IPS-18c (cell line): ENCODE results near the gene IWS1.
A peak's percentile ranks its signal among the peaks of the same experiment; 100 is the strongest.
"Not testable (repeated sequence)": the region's sequence is repeated elsewhere in the genome, so short reads cannot be mapped to it uniquely, and the experiment has no call there.

Experiments
- H3K4me3 ChIP-seq: 2 replicates; pipeline ENCODE4 v1.7.0; 2013; ENCODE audit warnings: low read depth, mild to moderate bottlenecking, low read length, moderate library complexity; ENCODE audit not compliant: insufficient read depth
- H3K9me3 ChIP-seq: one replicate; pipeline ENCODE4 v1.6.1; 2013; ENCODE audit warnings: mild to moderate bottlenecking, low read length, moderate library complexity; ENCODE audit not compliant: control insufficient read depth, insufficient read depth

The IWS1 gene

GRCh38 chr2:127536707-127537541, 10.6 kb upstream of the IWS1 start:
- Histone ChIP-seq H3K9me3 (no peaks in the 10 kb centered on the region), H3K4me3 (no peak overlapping the region)

- no peaks in the 10 kb centered on the region for H3K9me3 ChIP-seq
- H3K4me3 ChIP-seq, result no peak overlapping the region
Measured at GRCh38 chr2:127535918-127536317, 9.6 kb upstream of the IWS1 start.

DNA sequence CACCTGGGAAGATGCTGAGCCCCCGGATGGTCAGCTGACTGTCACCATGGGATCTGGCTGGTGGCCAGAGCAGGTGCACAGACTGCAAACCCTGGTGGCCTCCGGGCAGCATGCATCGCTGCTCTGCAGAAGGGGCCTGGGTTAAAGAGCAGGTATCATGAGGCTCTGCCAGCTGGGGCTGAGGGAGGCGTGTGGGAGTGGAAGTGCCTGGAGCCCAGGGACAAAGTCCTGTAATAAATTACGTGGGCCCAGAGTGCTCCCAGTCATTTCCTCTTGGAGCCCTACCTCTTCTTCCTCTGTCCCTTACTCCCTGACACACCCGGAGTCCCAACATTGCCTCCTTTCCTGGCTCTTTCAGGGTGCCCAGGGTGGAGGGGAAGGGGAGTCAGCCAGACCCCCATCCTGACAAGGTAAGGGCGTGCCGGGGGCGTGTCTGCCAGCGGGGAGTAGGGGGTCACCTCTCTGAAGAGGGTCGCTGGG, 9.2 kb upstream of the IWS1 start, which contains the start of gene MYO7B:
Gene MYO7B (plus strand): TSS at position 262 of the 480 bp plus-strand sequence. CDS start 24,040 bp downstream, outside the sequence.
- H3K9me3 ChIP-seq, result no peaks in the 10 kb centered on the region

DNA sequence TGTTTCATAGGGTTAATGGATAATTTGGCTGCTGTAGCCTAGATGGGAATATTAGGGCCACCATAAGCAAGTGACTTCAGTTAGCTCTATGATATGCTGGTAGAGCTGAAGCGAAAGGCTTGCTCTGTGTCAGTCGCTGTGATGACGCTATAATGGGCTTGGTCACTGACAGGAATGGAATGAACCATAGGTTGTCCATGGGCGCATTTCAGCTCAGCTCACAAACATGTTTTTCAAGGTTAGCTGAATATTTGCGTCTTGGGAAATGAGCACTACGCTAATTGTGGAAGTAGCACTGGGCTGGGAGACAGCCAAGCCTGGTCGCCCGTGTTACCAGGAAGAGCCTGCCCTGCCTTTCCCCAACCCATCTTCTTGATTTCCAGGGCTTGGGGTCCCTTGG, 6.0 kb upstream of the IWS1 start:
- Histone ChIP-seq H3K9me3 (no peaks in the 10 kb centered on the region), H3K4me3 (no peak overlapping the region)

More for the DNA sequence above, 9.2 kb upstream of the IWS1 start, which contains the start of gene MYO7B:
- no peak within 1 kb of the TSS for H3K4me3 ChIP-seq

DNA sequence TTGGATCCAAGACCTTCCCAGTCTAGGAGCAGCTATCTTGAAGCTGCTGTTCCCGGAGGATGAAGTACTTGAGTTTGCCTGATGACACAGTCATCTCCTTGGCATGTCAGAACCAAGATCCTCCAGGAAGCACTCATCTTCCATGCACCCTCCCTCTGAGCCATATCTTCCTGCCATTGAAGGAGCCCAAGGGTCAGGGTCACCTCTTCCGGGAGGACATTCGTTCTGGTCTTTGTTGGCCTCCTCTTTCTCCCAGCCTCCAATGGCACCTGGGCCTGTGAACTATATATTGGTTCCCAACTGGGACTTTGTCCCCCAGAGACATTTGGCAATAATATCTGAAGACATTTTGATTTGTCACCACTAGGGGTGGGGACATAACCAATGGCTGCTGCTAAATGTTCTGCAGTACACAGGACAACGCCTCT, 4.9 kb upstream of the IWS1 start:
- Histone ChIP-seq H3K9me3 (no peaks in the 10 kb centered on the region), H3K4me3 (no peak overlapping the region)

- H3K4me3 ChIP-seq, result no peak overlapping the region
- no peaks in the 10 kb centered on the region for H3K9me3 ChIP-seq
Measured at GRCh38 chr2:127530245-127531140, 4.2 kb upstream of the IWS1 start.

- not testable (repeated sequence) for H3K9me3 ChIP-seq, H3K4me3 ChIP-seq
Measured at GRCh38 chr2:127529416-127529815, 3.1 kb upstream of the IWS1 start.

GRCh38 chr2:127528487-127528886, 2.2 kb upstream of the IWS1 start:
- Histone ChIP-seq H3K9me3 (no peaks in the 10 kb centered on the region), H3K4me3 (no peak overlapping the region)

DNA sequence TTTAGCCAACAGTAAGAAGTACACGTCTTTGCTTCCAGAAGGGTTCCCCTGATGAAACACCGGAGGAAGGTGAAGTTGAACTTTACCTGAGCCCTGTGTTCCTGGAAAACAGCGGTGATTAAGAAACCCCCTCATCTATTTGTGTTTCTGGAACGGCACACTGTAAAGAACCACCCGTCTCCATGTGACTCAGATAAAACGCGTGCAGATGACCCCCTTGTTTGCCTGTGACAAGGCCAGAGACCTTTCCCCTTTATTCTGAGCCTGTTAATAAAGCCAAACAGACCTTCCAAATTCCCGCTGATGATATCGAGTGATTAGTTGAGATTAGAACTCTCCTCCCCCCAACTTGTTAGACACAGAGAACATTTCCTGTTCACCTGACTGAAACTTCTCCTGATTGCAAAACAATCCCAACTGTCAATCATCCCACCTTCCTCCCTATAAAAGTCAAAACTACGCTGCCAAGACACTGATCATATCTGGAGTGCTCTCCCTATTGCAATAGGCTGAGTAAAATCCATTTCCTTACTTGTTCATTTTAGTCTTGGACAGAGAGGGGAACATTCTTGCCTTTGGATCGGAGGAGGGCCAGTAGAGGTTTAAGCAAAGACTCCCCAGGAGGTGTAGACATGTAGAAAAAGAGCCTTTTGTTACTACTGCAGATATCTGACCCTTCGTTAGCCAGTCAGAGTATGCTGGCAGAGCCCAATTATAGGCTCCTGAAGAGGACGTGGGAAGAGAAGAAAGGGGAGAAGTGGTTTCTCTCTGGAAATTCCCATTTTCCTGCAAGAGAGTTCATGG, 914 bp upstream of the IWS1 start:
- no peaks in the 10 kb centered on the region for H3K9me3 ChIP-seq
- peak overlapping the region; percentile 87 for H3K4me3 ChIP-seq

GRCh38 chr2:127525691-127526131, 578 bp downstream of the IWS1 start:
- H3K4me3 ChIP-seq, result peak overlapping the region; percentile 87
- no peaks in the 10 kb centered on the region for H3K9me3 ChIP-seq

GRCh38 chr2:127524198-127524834, 2.0 kb downstream of the IWS1 start:
- not testable (repeated sequence) for H3K4me3 ChIP-seq, H3K9me3 ChIP-seq

GRCh38 chr2:127523269-127523939, 2.9 kb downstream of the IWS1 start:
- Histone ChIP-seq H3K9me3 (no peaks in the 10 kb centered on the region), H3K4me3 (no peak overlapping the region)

- no peaks in the 10 kb centered on the region for H3K9me3 ChIP-seq
- H3K4me3 ChIP-seq, result no peak overlapping the region
Measured at GRCh38 chr2:127520424-127520823, 5.9 kb downstream of the IWS1 start.

- no peaks in the 10 kb centered on the region for H3K9me3 ChIP-seq
- no peak overlapping the region for H3K4me3 ChIP-seq
Measured at GRCh38 chr2:127517465-127517864, 8.8 kb downstream of the IWS1 start.

DNA sequence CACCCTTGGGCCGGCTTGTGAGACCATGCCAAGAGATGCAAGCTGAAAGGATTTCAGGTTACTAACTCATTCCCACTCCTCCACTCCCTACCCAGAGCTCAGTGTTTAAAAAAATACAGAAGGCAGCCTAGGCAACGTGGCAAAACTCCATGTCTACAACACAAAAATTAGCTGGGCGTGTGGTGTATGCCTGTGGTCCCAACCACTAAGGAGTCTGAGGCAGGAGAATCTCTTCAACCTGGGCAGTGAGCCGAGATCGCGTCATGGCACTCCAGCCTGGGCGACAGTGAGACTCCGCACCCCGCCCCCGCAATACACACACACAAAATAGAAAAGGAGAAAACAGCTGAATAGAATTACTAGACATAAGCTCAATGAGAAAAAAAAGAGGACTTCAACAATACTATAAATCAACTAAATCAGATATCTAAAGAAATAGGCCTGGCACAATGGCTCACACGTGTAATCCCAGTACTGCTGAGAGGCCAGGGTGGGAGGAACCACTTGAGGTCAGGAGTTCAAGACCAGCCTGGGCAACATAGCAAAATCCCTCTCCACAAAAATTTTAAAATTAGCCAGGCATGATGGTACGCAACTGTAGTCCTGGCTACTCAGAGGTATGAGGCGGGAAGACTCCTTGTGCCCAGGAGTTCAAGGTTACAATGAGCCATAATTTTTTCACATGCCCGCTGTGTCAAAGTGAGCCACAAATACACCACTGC, 10.1 kb downstream of the IWS1 start:
- Histone ChIP-seq H3K4me3 (no peak overlapping the region; the same call in 1 of the 2 replicates), H3K9me3 (no peaks in the 10 kb centered on the region)
